HG03575 (cell line): ENCODE data around the gene REEP6.
"Not testable (repeated sequence)": the region's sequence is repeated elsewhere in the genome, so short reads cannot be mapped to it uniquely, and the experiment has no call there.

Source experiments
- ATAC-seq: cut with Tn5 transposase; IDR thresholded peaks from one replicate; pipeline ENCODE4 v1.9.1; 2021; ENCODE audit not compliant: unreplicated experiment, insufficient number of reproducible peaks, low FRiP score; ENCODE audit errors: extremely low read depth

Gene REEP6

GRCh38 chr19:1483979-1484428 lies 7.0 kb upstream of the REEP6 start:
- ATAC-seq = no peak

GRCh38 chr19:1486720-1487575 lies 4.0 kb upstream of the REEP6 start:
- ATAC-seq = no peak

DNA sequence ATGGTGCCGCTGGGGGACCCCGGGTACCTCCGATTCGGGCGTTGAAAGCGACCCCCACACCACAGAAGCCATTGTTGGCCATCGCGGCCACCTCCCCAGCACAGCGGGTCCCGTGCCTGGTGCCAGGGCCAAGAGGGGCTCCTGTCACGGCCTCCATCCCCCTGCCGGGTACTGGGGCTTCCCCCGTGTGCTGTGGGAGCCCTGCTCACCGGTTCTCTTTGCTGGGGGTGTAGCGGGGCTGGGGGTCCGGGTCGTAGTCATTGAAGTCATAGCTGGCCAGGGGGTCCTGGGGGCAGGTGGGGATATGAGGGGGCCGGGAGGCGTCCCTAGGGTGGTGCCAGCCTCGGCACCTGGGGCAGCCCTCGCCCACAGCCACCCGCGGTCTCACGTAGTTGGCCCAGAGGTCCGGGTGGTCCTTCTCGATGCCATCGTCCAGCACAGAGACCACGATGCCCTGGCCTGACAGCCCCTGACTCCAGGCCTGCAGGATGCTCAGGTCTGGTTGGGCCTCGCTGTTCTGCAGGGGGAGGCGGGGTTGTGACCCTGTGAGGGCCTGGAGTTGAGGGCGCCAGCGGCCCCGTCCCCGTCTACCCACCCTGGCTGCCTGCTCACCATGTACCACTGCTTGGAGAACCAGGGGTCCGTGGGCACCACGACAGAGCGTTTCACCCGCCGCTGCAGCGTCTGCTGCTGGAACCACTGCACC lies 3.3 kb upstream of the REEP6 start:
- ATAC-seq = no peak

GRCh38 chr19:1488282-1488601 lies 2.7 kb upstream of the REEP6 start:
- no peak for ATAC-seq

GRCh38 chr19:1489463-1490310 lies 1.3 kb upstream of the REEP6 start:
- ATAC-seq = no peak

- ATAC-seq = no peak
Observed at GRCh38 chr19:1490311-1491113, 469 bp upstream of the REEP6 start, which contains the start of gene PCSK4. Gene PCSK4 (minus strand): TSS chr19:1490350. CDS start chr19:1490346, 4 bp downstream.

GRCh38 chr19:1491849-1492170 lies 829 bp downstream of the REEP6 start:
- no peak for ATAC-seq

DNA sequence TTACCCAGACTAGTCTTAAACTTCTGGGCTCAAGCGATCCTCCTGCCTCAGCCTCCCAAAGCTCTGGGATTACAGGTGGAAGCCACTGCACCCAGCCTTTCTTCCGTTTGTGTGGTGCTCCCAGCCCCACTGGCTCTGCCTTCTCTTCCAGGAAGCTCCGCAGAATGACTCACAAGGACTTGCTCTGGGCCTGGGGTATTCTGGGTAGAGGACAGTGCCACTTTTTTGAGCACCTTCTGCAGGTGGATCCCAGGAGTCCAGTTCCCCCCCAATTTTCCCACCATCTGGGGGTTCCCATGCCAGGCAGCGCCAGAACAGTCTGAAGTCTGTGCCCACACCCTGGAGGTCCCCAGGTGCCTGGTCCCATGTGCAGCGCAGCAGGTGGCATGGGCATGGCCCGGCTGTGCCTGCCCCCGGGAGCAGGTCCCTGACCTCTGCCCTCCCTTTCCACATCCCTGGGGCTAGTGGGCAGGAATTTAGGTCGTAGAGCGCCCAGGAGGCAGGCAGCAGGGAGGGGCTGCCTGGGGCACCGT lies 1.6 kb downstream of the REEP6 start:
- no peak for ATAC-seq

DNA sequence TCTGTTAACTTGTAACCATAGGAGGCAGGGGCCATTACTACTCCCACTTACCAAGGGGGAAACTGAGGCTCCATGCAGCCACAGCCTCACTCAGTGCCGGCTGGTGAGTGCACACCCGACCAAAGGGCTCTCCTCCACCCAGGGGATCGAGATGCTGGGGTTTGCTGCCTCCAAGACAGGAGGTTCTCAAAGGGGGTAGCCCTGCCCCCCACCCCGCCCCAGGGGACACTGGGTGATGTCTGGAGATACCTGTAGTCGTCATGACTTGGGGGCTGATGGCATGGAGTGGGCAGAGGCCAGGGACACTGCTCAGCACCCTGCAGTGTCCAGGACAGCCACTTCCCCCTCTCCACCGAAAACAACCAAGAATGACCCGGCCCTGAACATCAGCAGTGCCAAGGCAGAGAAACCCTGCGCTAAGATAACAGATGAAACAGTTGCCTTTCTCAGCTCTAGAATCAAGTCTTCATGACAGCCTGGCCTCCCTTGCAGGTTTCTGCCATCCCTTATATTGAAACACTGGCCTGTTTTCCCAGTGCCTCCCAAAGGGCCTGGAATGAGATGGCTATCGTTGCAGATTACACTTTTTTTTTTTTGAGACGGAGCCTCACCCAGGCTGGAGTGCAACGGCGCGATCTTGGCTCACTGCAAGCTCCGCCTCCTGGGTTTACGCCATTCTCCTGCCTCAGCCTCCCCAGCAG lies 3.3 kb downstream of the REEP6 start:
- ATAC-seq = no peak

DNA sequence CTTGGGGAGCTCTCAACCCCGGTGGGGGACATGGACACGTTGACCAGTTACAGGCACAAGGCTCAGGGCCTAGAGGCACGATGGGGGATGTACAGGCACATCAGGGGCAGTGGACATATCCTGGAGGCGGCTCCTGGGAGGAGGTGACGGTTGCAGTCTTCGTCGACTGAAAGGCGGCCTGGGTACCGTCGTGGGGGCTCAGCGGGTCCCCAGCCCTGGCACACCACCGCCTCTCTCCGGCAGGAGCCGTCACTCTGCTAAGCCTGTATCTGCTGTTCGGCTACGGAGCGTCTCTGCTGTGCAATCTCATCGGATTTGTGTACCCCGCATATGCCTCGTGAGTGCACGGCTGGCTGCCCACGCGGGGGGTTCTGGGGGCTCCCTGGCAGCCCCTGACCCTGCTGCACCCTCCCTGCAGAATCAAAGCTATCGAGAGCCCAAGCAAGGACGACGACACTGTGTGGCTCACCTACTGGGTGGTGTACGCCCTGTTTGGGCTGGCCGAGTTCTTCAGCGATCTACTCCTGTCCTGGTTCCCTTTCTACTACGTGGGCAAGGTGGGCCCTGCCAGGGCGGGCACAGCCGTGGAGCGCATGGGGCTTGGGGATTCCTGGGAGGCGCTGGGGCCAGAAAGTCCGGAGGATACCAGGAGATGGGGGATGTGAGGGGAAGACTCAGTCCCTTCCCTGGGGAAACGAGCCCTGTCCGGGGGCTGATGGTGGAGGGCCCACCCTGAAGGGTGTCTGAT lies 4.2 kb downstream of the REEP6 start:
- no peak for ATAC-seq

DNA sequence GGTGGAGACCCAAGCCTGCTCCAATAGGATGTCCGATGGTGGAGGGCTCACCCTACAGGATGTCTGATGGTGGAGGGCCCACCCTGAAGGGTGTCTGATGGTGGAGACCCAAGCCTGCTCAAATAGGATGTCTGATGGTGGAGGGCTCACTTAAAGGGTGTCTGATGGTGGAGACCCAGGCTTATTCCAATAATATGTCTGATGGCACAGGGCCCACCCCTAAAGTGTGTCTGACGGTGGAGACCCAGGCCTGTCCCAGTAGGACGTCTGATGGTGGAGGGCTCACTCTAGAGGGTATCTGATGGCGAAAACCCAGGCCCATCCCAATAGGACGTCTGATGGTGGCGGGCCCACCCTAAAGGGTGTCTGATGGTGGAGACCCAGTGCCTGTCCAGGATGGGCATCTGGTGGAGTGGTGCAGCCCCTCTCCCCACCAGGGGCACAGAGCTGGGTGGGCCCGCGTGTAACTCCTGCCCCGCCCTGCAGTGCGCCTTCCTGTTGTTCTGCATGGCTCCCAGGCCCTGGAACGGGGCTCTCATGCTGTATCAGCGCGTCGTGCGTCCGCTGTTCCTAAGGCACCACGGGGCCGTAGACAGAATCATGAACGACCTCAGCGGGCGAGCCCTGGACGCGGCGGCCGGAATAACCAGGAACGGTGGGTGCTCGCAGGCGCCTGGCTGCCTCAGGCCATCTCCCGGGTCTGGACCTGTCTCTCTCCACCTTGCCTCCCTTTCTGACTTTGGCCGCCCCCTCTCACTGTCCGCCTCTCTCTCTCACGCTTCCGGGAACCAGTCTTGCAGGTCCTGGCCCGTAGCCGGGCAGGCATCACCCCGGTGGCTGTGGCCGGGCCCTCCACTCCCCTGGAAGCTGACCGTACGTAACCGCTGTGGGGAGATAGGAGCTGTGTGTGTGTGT lies 5.1 kb downstream of the REEP6 start:
- no peak for ATAC-seq

- no peak for ATAC-seq
Observed at GRCh38 chr19:1496714-1497577, 6.0 kb downstream of the REEP6 start.

- ATAC-seq = no peak
Observed at GRCh38 chr19:1497578-1498235, 6.7 kb downstream of the REEP6 start.

DNA sequence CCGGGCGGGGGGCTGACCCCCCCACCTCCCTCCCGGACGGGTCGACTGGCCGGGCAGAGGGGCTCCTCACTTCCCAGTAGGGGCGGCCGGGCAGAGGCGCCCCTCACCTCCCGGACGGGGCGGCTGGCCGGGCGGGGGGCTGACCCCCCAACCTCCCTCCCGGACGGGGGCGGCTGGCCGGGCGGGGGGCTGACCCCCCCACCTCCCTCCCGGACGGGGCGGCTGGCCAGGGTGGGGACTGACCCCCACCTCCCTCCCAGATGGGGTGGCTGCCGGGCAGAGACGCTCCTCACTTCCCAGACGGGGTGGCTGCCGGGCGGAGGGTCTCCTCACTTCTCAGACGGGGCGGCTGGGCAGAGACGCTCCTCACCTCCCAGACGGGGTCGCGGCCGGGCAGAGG lies 8.2 kb downstream of the REEP6 start:
- ATAC-seq = not testable (repeated sequence)

DNA sequence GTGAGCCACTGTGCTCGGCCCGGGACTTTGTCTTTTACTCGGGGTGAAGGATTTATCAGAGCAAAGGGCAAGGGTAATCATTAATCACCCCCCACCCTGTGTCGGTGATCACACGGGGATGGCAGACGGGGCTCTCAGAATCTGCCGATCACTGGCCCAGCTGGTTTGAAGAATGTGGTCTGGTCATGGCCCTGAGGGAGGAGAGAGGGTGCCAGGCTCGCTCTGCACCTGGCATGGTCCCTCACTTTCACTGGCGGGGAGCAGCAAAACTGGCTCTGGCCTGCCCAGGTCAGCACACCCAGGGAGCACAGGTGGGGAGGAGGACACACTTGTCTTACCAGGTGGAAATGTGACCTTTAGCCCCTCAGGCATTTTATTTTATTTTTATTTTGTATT lies 10.2 kb downstream of the REEP6 start:
- no peak for ATAC-seq
